GM12878 (cell line): ENCODE results near the gene DOCK7. TPM values are rescaled to one million over a fixed set of nuclear protein-coding genes. Genes with fewer than 3 reads are reported as not detected.

ENCODE experiments used
- ATAC-seq: fragments of 200-7000 bp; cut with Tn5 transposase; 3 replicates; pipeline ENCODE4 v1.9.1; 2020; ENCODE audit warnings: mild to moderate bottlenecking, moderate library complexity
- BruUV-seq: library from RNA; stranded (reverse); fragments of 400-500 nt; replicated peaks from 2 replicates; lab custom pipeline; 2021; lab: Mats Ljungman, UMichigan
- CTCF ChIA-PET: fragments of 300-600 bp; sonication (Branson Sonifier 250); formaldehyde crosslinking; extraction: SDS; loops from one replicate; lab custom pipeline; 2021; ENCODE audit warnings: inconsistent platforms; lab: Yijun Ruan, JAX
- POLR2A ChIA-PET: fragments of 350-600 bp; formaldehyde crosslinking; extraction: SDS; loops from one replicate; lab custom pipeline; 2021; ENCODE audit warnings: inconsistent platforms; lab: Charles Lee
- RAD21 ChIA-PET: fragments of 300-600 bp; sonication (Branson Sonifier 250); formaldehyde crosslinking; loops from one replicate; lab custom pipeline; 2023; ENCODE audit warnings: antibody characterized with exemption; ENCODE audit not compliant: unreplicated experiment; lab: Charles Lee
- SMC1A ChIA-PET: fragments of 300-600 bp; sonication (Branson Sonifier 250); formaldehyde crosslinking; loops from one replicate; lab custom pipeline; 2023; ENCODE audit not compliant: unreplicated experiment, uncharacterized antibody; lab: Charles Lee
- DNase-seq: peaks from one replicate; pipeline ENCODE4 v3.0.0-alpha.2; 2011; ENCODE audit warnings: low read depth, low spot score
- FAIRE-seq: peaks from 3 replicates; lab custom pipeline; 2011; peaks lifted over from hg19 to GRCh38; lab: Jason Lieb, UNC
- H2AFZ ChIP-seq: 2 replicates; pipeline ENCODE4 v1.6.0; 2011; ENCODE audit warnings: low read depth, low read length, control low read depth; ENCODE audit not compliant: control insufficient read depth
- H3K27ac ChIP-seq: 2 replicates; pipeline ENCODE4 v1.5.1; 2011; ENCODE audit warnings: control low read depth; ENCODE audit not compliant: control insufficient read depth, insufficient read depth
- H3K27me3 ChIP-seq, 2 experiments: replicated peaks in 1 of 2; 2 replicates each; pipeline versions ENCODE4 v1.6.0 to v1.6.1; 2011; ENCODE audit warnings: low read length in 1 of 2; ENCODE audit not compliant: control insufficient read depth in 2 of 2, insufficient read depth in 2 of 2
- H3K36me3 ChIP-seq, 2 experiments: 2 replicates each; pipeline ENCODE4 v1.5.1; 2011; ENCODE audit warnings: low read length in 1 of 2; ENCODE audit not compliant: control insufficient read depth in 2 of 2, insufficient read depth in 2 of 2
- H3K4me1 ChIP-seq: 2 replicates; pipeline ENCODE4 v1.6.1; 2011; ENCODE audit warnings: mild to moderate bottlenecking, low read length, moderate library complexity, mixed read lengths; ENCODE audit not compliant: control insufficient read depth, insufficient read depth
- H3K4me2 ChIP-seq: 2 replicates; pipeline ENCODE4 v1.6.0; 2011; ENCODE audit warnings: control low read depth; ENCODE audit not compliant: control insufficient read depth, insufficient read depth
- H3K4me3 ChIP-seq: fragments of 200-600 bp; sonication (generic); 2 replicates; pipeline ENCODE4 v1.5.1; 2016
- H3K79me2 ChIP-seq: 2 replicates; pipeline ENCODE4 v1.6.0; 2011; ENCODE audit warnings: low read length; ENCODE audit not compliant: control insufficient read depth, insufficient read depth
- H3K9ac ChIP-seq: 2 replicates; pipeline ENCODE4 v1.8.0; 2011; ENCODE audit warnings: low read length, control low read depth, mixed read lengths; ENCODE audit not compliant: control insufficient read depth, insufficient read depth
- H3K9me3 ChIP-seq: replicated peaks from 3 replicates; pipeline ENCODE4 v1.5.1; 2011; ENCODE audit warnings: mild to moderate bottlenecking, low read length; ENCODE audit not compliant: control insufficient read depth, insufficient read depth
- H4K20me1 ChIP-seq: 2 replicates; pipeline ENCODE4 v1.6.0; 2011; ENCODE audit not compliant: control insufficient read depth, insufficient read depth
- ATF3 ChIP-seq: IDR thresholded peaks from 2 replicates; pipeline ENCODE4 v1.6.1; 2011; ENCODE audit warnings: low read depth, mild to moderate bottlenecking, low read length, moderate library complexity, borderline replicate concordance; ENCODE audit errors: extremely low read depth
- CBX3 ChIP-seq: fragments of 200-600 bp; sonication (generic); IDR thresholded peaks from 2 replicates; pipeline ENCODE4 v1.6.1; 2016; ENCODE audit warnings: low read depth, borderline replicate concordance
- CBX5 ChIP-seq: sonication (generic); IDR thresholded peaks from 2 replicates; pipeline ENCODE4 v1.6.1; 2016; ENCODE audit warnings: low read depth, moderate library complexity, mild to moderate bottlenecking, inconsistent platforms
- ETV6 ChIP-seq, 2 experiments: fragments of 450-650 bp in 1 of 2; IDR thresholded peaks in 1 of 2; conservative IDR thresholded peaks in 1 of 2; 2 replicates each; pipeline ENCODE4 v1.6.1; 2014; ENCODE audit warnings: antibody characterized with exemption in 1 of 2, borderline replicate concordance in 1 of 2, low read depth in 1 of 2, mild to moderate bottlenecking in 1 of 2, moderate library complexity in 1 of 2
- HSF1 ChIP-seq: fragments of 150-350 bp; IDR thresholded peaks from 2 replicates; pipeline ENCODE4 v1.6.1; 2014; ENCODE audit warnings: mild to moderate bottlenecking, low read depth, low read length
- KDM1A ChIP-seq: fragments of 200-600 bp; sonication (generic); IDR thresholded peaks from 2 replicates; pipeline ENCODE4 v1.6.1; 2016; ENCODE audit warnings: borderline replicate concordance
- POLR2AphosphoS2 ChIP-seq: IDR thresholded peaks from 2 replicates; pipeline ENCODE4 v1.6.1; 2011; ENCODE audit warnings: low read depth, mild to moderate bottlenecking, low read length, improper control_type of control experiment, moderate library complexity
- RAD21 ChIP-seq: IDR thresholded peaks from 2 replicates; pipeline ENCODE4 v1.6.1; 2011; ENCODE audit warnings: mild to moderate bottlenecking, low read depth, low read length, moderate library complexity; ENCODE audit not compliant: insufficient read depth
- RBBP5 ChIP-seq: fragments of 200-600 bp; sonication (generic); conservative IDR thresholded peaks from 2 replicates; pipeline ENCODE4 v1.6.1; 2016
- RELB ChIP-seq: fragments of 450-650 bp; IDR thresholded peaks from 2 replicates; pipeline ENCODE4 v1.6.1; 2017; ENCODE audit warnings: low read depth, mild to moderate bottlenecking, moderate library complexity
- REST ChIP-seq: IDR thresholded peaks from 2 replicates; pipeline ENCODE4 v1.6.1; 2012; ENCODE audit warnings: mild to moderate bottlenecking, low read depth, low read length
- SMAD1 ChIP-seq: fragments of 450-650 bp; IDR thresholded peaks from 2 replicates; pipeline ENCODE4 v1.6.1; 2018; ENCODE audit warnings: mild to moderate bottlenecking, low read depth; ENCODE audit not compliant: partially characterized antibody
- TARDBP ChIP-seq: IDR thresholded peaks from 2 replicates; pipeline ENCODE4 v1.6.1; 2016; ENCODE audit warnings: borderline replicate concordance
- ZBTB33 ChIP-seq: fragments of 450-650 bp; IDR thresholded peaks from 2 replicates; pipeline ENCODE4 v1.6.1; 2017; ENCODE audit warnings: mild to moderate bottlenecking
- in situ Hi-C: fragments of 300-500 bp; cut with MboI; formaldehyde crosslinking; loops from 9 replicates; pipeline ENCODE4 v1.14.3; 2018; ENCODE audit warnings: mixed read lengths
- intact Hi-C: fragments of 100-400 bp; cut with micrococcal nuclease; formaldehyde crosslinking; loops from one replicate; pipeline ENCODE4 v1.14.2; 2022; ENCODE audit not compliant: unreplicated experiment
- polyA plus RNA-seq, 11 experiments: library from polyadenylated mRNA; depleted of rRNA in 4 of 11; unstranded in 6 of 11; stranded (reverse) in 5 of 11; fragments of >200 nt; fragmentation: Nextera tagmentation in 4 of 11; fragmentation: Illumina TruSeq in 1 of 11; extraction: Ambion mirVana in 4 of 11; extraction: Trizol in 1 of 11; gene quantifications; 1 replicate in 1 of 11; 2 replicates in 10 of 11; pipeline versions ENCODE4 v1.2.1 to v1.2.3, GENCODE V29; 2011 to 2016; ENCODE audit warnings: inconsistent platforms in 2 of 11, missing spikeins in 2 of 11, low read depth in 1 of 11
- total RNA-seq, 4 experiments: library from RNA; depleted of rRNA in 3 of 4; stranded (reverse); fragments of >200 nt in 3 of 4; fragmentation: Illumina TruSeq in 1 of 4; extraction: Trizol in 1 of 4; gene quantifications; 2 replicates each; pipeline versions ENCODE4 v1.2.1 to v1.2.3, GENCODE V29; 2013 to 2021

The DOCK7 gene
- total and polyA plus RNA-seq, 10 of the 15 experiments (the other 5 are each of a cell fraction or from before 2014, with no cell fraction given) = 4.8 to 34.6 (median 26.9) TPM

- no TSS peak for BruUV-seq
- ChIA-PET RAD21 (no interaction called here), CTCF (no interaction called here), SMC1A (no interaction called here), POLR2A (interaction anchor here (1.2 kb wide), 1 partner anchor 93 kb away, joined by 3 read pairs; no protein-coding TSS in a partner anchor)
- no peak for ATAC-seq
- Histone ChIP-seq H3K4me3 (no peak overlapping the region), H3K27ac (no peak overlapping the region), H3K36me3 (0 out of 4 replicates have a peak, but pooled peaks cover 0 to 3% of the 10 kb centered on the region in 2 experiments), H3K4me1 (no peaks in the 10 kb centered on the region), H3K9me3 (no peaks in the 10 kb centered on the region), H2AFZ (no peak overlapping the region), H3K79me2 (peaks cover 3% of the 10 kb centered on the region; the same call in 1 of the 2 replicates), H3K4me2 (no peak overlapping the region), H3K27me3 (no peaks in the 10 kb centered on the region), H4K20me1 (no peaks in the 10 kb centered on the region), H3K9ac (no peak overlapping the region)
- FAIRE-seq = no peak
- intact Hi-C loops (no loop called here), in situ Hi-C loops (no loop called here)
- DNase-seq = no peak
- TF ChIP-seq TARDBP = no peak
- no peak for TF ChIP-seq CBX5
- TF ChIP-seq HSF1 = no peak
- TF ChIP-seq CBX3 = no peak
- no peak for TF ChIP-seq REST
- TF ChIP-seq ETV6 (conservative IDR thresholded peaks at IDR 0.05 in 1 of 2, IDR thresholded peaks at IDR 0.05 in 1 of 2; ENCODE audit: borderline replicate concordance in 1 of 2, low read depth in 1 of 2) = no peak
- no peak for TF ChIP-seq KDM1A
- TF ChIP-seq ATF3 = no peak
- TF ChIP-seq ZBTB33 = no peak
- no peak for TF ChIP-seq POLR2AphosphoS2
- TF ChIP-seq RAD21 = no peak
- TF ChIP-seq RBBP5 = no peak
- TF ChIP-seq SMAD1 = no peak
- no peak for TF ChIP-seq RELB
Measured at GRCh38 chr1:62652387-62652786, 35.8 kb downstream of the DOCK7 start.
